ENCODE results near the gene HHIP.

GRCh38 chr4:144696376-144696775, 50.4 kb downstream of the HHIP start:
- no peak for TF ChIP-seq POLR2A (IDR thresholded peaks at IDR 0.05)
- TF ChIP-seq, protein P1, sequence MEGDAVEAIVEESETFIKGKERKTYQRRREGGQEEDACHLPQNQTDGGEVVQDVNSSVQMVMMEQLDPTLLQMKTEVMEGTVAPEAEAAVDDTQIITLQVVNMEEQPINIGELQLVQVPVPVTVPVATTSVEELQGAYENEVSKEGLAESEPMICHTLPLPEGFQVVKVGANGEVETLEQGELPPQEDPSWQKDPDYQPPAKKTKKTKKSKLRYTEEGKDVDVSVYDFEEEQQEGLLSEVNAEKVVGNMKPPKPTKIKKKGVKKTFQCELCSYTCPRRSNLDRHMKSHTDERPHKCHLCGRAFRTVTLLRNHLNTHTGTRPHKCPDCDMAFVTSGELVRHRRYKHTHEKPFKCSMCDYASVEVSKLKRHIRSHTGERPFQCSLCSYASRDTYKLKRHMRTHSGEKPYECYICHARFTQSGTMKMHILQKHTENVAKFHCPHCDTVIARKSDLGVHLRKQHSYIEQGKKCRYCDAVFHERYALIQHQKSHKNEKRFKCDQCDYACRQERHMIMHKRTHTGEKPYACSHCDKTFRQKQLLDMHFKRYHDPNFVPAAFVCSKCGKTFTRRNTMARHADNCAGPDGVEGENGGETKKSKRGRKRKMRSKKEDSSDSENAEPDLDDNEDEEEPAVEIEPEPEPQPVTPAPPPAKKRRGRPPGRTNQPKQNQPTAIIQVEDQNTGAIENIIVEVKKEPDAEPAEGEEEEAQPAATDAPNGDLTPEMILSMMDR (IDR thresholded peaks at IDR 0.05) = no peak
